ENCODE data around the gene UBE2O. TPM values are rescaled to one million over a fixed set of nuclear protein-coding genes. Genes with fewer than 3 reads are reported as not detected.

Gene UBE2O
- total and polyA plus RNA-seq, 4 donors: 3.3 to 71.5 (median 9.2) TPM

DNA sequence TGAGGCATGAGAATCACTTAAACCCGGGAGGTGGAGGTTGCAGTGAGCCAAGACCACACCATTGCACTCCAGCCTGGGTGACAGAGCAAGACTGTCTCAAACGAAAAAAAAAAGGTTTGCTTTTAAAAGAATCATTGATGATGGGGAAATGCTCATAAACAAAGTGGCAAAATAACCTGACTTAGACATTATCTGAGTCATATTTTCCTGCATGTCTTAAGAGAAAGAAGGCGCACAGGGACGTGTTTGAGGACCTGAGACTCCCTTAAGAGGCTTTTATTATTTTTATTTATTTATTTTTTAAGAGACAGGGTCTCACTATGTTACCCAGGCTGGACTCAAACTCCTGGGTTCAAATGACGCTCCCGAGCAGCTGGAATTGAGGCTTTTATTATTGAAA lies 93.6 kb downstream of the UBE2O start:
- Histone ChIP-seq H3K36me3 (ENCODE audit: control insufficient read depth in 4 of 4, insufficient read depth in 3 of 4, low read depth in 1 of 4, low read length in 3 of 4) (no peaks in the 10 kb centered on the region), H3K4me1 (ENCODE audit: control insufficient read depth in 4 of 4, insufficient read depth in 4 of 4, low read length in 3 of 4) (peaks cover 0 to under 1% (median under 1%) of the 10 kb centered on the region in 4 donors), H3K4me3 (ENCODE audit: low read depth in 1 of 3, low read length in 3 of 3) (no peak overlapping the region), H3K9ac (ENCODE audit: low read depth in 1 of 2, low read length in 2 of 2) (no peak overlapping the region), H3K9me3 (ENCODE audit: control insufficient read depth in 4 of 4, low read length in 3 of 4) (no peaks in the 10 kb centered on the region), H3K27ac (ENCODE audit: low read depth in 1 of 2, low read length in 2 of 2) (no peak overlapping the region), H3K27me3 (ENCODE audit: control insufficient read depth in 4 of 4, insufficient read depth in 4 of 4, low read length in 3 of 4) (no peaks in the 10 kb centered on the region)
- WGBS: 90% methylated on average over 6 of the region's 6 CpGs
- TF ChIP-seq GABPA (IDR thresholded peaks at IDR 0.05 in 1 of 2, conservative IDR thresholded peaks at IDR 0.05 in 1 of 2): no peak
- no peak for TF ChIP-seq TAF1 (conservative IDR thresholded peaks at IDR 0.05)
- TF ChIP-seq RXRA (IDR thresholded peaks at IDR 0.05): no peak
- TF ChIP-seq, protein P1, sequence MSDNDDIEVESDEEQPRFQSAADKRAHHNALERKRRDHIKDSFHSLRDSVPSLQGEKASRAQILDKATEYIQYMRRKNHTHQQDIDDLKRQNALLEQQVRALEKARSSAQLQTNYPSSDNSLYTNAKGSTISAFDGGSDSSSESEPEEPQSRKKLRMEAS (IDR thresholded peaks at IDR 0.05): no peak
- no peak for TF ChIP-seq FOXA2 (IDR thresholded peaks at IDR 0.05)
- TF ChIP-seq YY1 (IDR thresholded peaks at IDR 0.05): no peak
- TF ChIP-seq, protein P2, sequence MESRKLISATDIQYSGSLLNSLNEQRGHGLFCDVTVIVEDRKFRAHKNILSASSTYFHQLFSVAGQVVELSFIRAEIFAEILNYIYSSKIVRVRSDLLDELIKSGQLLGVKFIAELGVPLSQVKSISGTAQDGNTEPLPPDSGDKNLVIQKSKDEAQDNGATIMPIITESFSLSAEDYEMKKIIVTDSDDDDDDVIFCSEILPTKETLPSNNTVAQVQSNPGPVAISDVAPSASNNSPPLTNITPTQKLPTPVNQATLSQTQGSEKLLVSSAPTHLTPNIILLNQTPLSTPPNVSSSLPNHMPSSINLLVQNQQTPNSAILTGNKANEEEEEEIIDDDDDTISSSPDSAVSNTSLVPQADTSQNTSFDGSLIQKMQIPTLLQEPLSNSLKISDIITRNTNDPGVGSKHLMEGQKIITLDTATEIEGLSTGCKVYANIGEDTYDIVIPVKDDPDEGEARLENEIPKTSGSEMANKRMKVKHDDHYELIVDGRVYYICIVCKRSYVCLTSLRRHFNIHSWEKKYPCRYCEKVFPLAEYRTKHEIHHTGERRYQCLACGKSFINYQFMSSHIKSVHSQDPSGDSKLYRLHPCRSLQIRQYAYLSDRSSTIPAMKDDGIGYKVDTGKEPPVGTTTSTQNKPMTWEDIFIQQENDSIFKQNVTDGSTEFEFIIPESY (IDR thresholded peaks at IDR 0.05): no peak
- TF ChIP-seq HNF4G (IDR thresholded peaks at IDR 0.05): no peak
- DNase-seq (ENCODE audit: low spot score): no peak

- H3K4me1 ChIP-seq (ENCODE audit: control insufficient read depth in 4 of 4, insufficient read depth in 4 of 4, low read length in 3 of 4): peaks cover 0 to 9% (median 5%) of the 10 kb centered on the region in 4 donors
- H3K27ac ChIP-seq (ENCODE audit: low read depth in 1 of 2, low read length in 2 of 2): no peak overlapping the region
- H3K4me3 ChIP-seq (ENCODE audit: low read depth in 1 of 3, low read length in 3 of 3): no peak overlapping the region
- no peaks in the 10 kb centered on the region for H3K9me3 ChIP-seq (ENCODE audit: control insufficient read depth in 4 of 4, low read length in 3 of 4)
- H3K27me3 ChIP-seq (ENCODE audit: control insufficient read depth in 4 of 4, insufficient read depth in 4 of 4, low read length in 3 of 4): no peaks in the 10 kb centered on the region
- TF ChIP-seq, protein P2 (IDR thresholded peaks at IDR 0.05): no peak
- TF ChIP-seq YY1 (IDR thresholded peaks at IDR 0.05): no peak
- no peak for TF ChIP-seq FOXA1 (IDR thresholded peaks at IDR 0.05)
- TF ChIP-seq, protein P3, sequence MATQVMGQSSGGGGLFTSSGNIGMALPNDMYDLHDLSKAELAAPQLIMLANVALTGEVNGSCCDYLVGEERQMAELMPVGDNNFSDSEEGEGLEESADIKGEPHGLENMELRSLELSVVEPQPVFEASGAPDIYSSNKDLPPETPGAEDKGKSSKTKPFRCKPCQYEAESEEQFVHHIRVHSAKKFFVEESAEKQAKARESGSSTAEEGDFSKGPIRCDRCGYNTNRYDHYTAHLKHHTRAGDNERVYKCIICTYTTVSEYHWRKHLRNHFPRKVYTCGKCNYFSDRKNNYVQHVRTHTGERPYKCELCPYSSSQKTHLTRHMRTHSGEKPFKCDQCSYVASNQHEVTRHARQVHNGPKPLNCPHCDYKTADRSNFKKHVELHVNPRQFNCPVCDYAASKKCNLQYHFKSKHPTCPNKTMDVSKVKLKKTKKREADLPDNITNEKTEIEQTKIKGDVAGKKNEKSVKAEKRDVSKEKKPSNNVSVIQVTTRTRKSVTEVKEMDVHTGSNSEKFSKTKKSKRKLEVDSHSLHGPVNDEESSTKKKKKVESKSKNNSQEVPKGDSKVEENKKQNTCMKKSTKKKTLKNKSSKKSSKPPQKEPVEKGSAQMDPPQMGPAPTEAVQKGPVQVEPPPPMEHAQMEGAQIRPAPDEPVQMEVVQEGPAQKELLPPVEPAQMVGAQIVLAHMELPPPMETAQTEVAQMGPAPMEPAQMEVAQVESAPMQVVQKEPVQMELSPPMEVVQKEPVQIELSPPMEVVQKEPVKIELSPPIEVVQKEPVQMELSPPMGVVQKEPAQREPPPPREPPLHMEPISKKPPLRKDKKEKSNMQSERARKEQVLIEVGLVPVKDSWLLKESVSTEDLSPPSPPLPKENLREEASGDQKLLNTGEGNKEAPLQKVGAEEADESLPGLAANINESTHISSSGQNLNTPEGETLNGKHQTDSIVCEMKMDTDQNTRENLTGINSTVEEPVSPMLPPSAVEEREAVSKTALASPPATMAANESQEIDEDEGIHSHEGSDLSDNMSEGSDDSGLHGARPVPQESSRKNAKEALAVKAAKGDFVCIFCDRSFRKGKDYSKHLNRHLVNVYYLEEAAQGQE (IDR thresholded peaks at IDR 0.05): no peak
- no peak for TF ChIP-seq GABPA (IDR thresholded peaks at IDR 0.05 in 1 of 2, conservative IDR thresholded peaks at IDR 0.05 in 1 of 2)
- TF ChIP-seq TAF1 (conservative IDR thresholded peaks at IDR 0.05): no peak
- no peak for TF ChIP-seq HNF4A (conservative IDR thresholded peaks at IDR 0.05)
- DNase-seq (ENCODE audit: low spot score): no peak
- H3K9ac ChIP-seq (ENCODE audit: low read depth in 1 of 2, low read length in 2 of 2): no peak overlapping the region
- H3K36me3 ChIP-seq (ENCODE audit: control insufficient read depth in 4 of 4, insufficient read depth in 3 of 4, low read depth in 1 of 4, low read length in 3 of 4): no peaks in the 10 kb centered on the region
- WGBS: 89% methylated on average over 6 of the region's 6 CpGs
Observed at GRCh38 chr17:76357597-76358158, 95.3 kb downstream of the UBE2O start.

All from liver (tissue), 9 donors.